Kidney epithelial cell (primary cell): Measurements from ENCODE around the gene TPK1. TPM values are rescaled to one million over a fixed set of nuclear protein-coding genes. Genes with fewer than 3 reads are reported as not detected.

Experiments used
- DNase-seq: peaks from one replicate; pipeline ENCODE4 v3.0.0-alpha.2; 2010; ENCODE audit warnings: low read depth
- H3K27me3 ChIP-seq: 2 replicates; pipeline ENCODE4 v1.6.0; 2011; ENCODE audit warnings: low read length; ENCODE audit not compliant: control insufficient read depth, insufficient read depth
- H3K36me3 ChIP-seq: 2 replicates; pipeline ENCODE4 v1.5.1; 2011; ENCODE audit warnings: low read length; ENCODE audit not compliant: control insufficient read depth, insufficient read depth
- H3K4me3 ChIP-seq: 2 replicates; pipeline ENCODE4 v1.5.1; 2011; ENCODE audit warnings: low read depth, mild to moderate bottlenecking, control low read depth, low read length
- CTCF ChIP-seq: IDR thresholded peaks from 2 replicates; pipeline ENCODE4 v1.5.1; 2011; ENCODE audit warnings: mild to moderate bottlenecking, moderate library complexity, low read length, control low read depth, inconsistent platforms; ENCODE audit not compliant: insufficient read depth, poor library complexity, severe bottlenecking
- total RNA-seq: library from RNA; depleted of rRNA; stranded (reverse); fragments of >200 nt; gene quantifications from 2 replicates; pipeline ENCODE4 v1.2.3, GENCODE V29; 2015

The TPK1 gene
- total RNA-seq, 1 donor from 2014 or later, result 3.8 TPM

GRCh38 chr7:144455040-144455404 is 380.8 kb downstream of the TPK1 start:
- no peak for TF ChIP-seq CTCF
- Histone ChIP-seq H3K27me3 (no peaks in the 10 kb centered on the region), H3K4me3 (no peak overlapping the region), H3K36me3 (no peaks in the 10 kb centered on the region)
- DNase-seq, result no peak

GRCh38 chr7:144454256-144455039 is 381.4 kb downstream of the TPK1 start:
- no peaks in the 10 kb centered on the region for H3K36me3 ChIP-seq
- no peak overlapping the region for H3K4me3 ChIP-seq
- TF ChIP-seq CTCF, result peak; percentile 46
- no peak for DNase-seq
- no peaks in the 10 kb centered on the region for H3K27me3 ChIP-seq

- no peaks in the 10 kb centered on the region for H3K27me3 ChIP-seq
- no peak overlapping the region for H3K4me3 ChIP-seq
- DNase-seq, result no peak
- H3K36me3 ChIP-seq, result no peaks in the 10 kb centered on the region
- no peak for TF ChIP-seq CTCF
These were observed 383.8 kb downstream of the TPK1 start for GRCh38 chr7:144452064-144452463.

- Histone ChIP-seq H3K4me3 (no peak overlapping the region), H3K36me3 (no peaks in the 10 kb centered on the region), H3K27me3 (no peaks in the 10 kb centered on the region)
- no peak for DNase-seq
- TF ChIP-seq CTCF, result no peak
These were observed 390.3 kb downstream of the TPK1 start for GRCh38 chr7:144445590-144445989.

- no peak for DNase-seq
- Histone ChIP-seq H3K4me3 (no peak overlapping the region), H3K36me3 (no peaks in the 10 kb centered on the region), H3K27me3 (no peaks in the 10 kb centered on the region)
- no peak for TF ChIP-seq CTCF
These were observed 396.1 kb downstream of the TPK1 start for GRCh38 chr7:144439717-144440205.

GRCh38 chr7:144438759-144439158 is 397.1 kb downstream of the TPK1 start:
- no peak for TF ChIP-seq CTCF
- DNase-seq, result no peak
- Histone ChIP-seq H3K36me3 (no peaks in the 10 kb centered on the region), H3K4me3 (no peak overlapping the region), H3K27me3 (no peaks in the 10 kb centered on the region)
